Measurements from ENCODE around the gene SLC22A9.
"Not testable (repeated sequence)": the region's sequence is repeated elsewhere in the genome, so short reads cannot be mapped to it uniquely, and the experiment has no call there.

The SLC22A9 gene

DNA sequence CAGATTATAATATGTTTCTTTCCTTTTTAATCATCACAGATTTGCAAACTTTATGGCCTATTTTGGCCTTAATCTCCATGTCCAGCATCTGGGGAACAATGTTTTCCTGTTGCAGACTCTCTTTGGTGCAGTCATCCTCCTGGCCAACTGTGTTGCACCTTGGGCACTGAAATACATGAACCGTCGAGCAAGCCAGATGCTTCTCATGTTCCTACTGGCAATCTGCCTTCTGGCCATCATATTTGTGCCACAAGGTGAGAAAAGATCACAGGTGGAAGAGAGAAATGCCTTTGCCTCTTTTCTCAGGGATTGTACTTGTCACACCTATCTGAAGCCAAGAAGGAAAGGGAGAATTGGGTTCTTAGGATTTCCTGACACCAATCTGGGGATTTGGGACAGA, 36.9 kb downstream of the SLC22A9 start:
- TF ChIP-seq, protein P1, sequence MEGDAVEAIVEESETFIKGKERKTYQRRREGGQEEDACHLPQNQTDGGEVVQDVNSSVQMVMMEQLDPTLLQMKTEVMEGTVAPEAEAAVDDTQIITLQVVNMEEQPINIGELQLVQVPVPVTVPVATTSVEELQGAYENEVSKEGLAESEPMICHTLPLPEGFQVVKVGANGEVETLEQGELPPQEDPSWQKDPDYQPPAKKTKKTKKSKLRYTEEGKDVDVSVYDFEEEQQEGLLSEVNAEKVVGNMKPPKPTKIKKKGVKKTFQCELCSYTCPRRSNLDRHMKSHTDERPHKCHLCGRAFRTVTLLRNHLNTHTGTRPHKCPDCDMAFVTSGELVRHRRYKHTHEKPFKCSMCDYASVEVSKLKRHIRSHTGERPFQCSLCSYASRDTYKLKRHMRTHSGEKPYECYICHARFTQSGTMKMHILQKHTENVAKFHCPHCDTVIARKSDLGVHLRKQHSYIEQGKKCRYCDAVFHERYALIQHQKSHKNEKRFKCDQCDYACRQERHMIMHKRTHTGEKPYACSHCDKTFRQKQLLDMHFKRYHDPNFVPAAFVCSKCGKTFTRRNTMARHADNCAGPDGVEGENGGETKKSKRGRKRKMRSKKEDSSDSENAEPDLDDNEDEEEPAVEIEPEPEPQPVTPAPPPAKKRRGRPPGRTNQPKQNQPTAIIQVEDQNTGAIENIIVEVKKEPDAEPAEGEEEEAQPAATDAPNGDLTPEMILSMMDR (IDR thresholded peaks at IDR 0.05; ENCODE audit: extremely low read depth, missing control alignments), result no peak
- no peak for DNase-seq (ENCODE audit: low spot score)

DNA sequence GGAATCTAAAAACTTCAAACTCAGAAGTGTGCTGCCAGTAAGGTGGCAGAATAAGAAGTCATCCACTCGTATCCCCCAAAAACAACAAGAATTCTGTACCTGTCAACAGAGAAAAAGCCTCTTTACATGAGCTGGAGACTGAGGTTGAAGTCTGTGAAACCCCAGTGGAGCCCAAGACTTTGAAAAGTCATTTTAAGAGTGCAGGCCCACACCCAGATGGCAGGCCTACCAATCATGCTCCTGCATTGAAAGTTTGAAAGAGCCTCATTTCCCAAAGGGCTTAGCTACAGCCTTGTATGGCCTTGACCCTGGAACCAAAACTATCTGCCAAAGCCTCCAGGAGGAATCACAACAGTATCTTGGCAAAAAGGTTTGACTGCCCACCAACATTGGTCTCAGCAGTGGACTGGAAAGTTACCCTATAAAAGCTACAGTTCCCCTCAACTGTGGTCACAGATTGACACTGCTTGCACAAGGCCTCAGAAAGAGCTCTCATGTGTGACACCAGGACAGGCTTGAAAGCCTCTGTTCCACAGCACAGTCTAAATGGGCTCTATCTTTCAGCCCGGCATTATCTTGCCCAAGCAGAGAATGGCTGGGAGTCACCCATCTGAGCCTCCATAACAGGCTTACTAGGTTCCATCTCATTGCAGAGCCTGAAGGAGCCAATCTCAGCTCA, 47.7 kb downstream of the SLC22A9 start:
- no peak for DNase-seq (ENCODE audit: low spot score)
- TF ChIP-seq, protein P1 (IDR thresholded peaks at IDR 0.05; ENCODE audit: extremely low read depth, missing control alignments), result no peak

DNA sequence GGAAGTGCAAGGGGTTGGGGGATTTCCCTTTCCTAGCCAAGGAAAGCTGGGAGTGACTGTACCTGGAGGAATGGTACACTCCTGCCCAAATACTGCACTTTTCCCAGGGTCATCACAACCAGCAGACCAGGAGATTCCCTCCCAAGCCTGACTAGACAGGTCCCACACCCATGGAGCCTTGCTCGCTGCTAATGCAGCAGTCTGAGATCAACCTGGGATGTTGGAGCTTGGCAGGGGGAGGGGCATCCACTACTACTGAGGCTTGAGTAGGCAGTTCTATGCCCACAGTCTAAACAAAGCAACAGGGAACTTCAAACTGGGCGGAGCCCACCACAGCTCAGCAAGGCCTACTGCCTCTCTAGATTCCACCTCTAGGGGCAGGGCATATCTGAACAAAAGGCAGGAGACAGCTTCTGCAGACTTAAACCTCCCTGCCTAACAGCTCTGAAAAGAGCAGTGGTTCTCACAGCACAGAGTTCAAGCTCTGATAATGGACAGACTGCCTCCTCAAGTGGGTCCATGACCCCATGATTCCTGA, 58.5 kb downstream of the SLC22A9 start:
- no peak for DNase-seq (ENCODE audit: low spot score)
- TF ChIP-seq, protein P1 (IDR thresholded peaks at IDR 0.05; ENCODE audit: extremely low read depth, missing control alignments), result no peak

DNA sequence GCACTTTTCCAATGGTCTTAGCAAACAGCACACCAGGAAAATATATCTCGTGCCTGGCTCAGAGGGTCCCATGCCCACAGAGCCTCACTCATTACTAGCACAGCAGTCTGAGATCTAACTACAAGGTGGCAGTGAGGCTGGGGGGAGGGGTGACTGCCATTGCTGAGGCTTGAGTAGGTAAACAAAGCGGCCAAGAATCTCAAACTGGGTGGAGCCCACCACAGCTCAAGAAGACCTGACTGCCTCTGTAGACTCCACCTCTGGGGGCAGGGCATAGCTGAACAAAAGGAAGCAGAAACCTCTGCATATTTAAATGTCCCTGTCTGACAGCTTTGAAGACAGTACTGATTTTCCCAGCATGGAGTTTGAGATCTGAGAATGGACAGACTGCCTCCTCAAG, 61.1 kb downstream of the SLC22A9 start:
- not testable (repeated sequence) for DNase-seq (ENCODE audit: low spot score)

DNA sequence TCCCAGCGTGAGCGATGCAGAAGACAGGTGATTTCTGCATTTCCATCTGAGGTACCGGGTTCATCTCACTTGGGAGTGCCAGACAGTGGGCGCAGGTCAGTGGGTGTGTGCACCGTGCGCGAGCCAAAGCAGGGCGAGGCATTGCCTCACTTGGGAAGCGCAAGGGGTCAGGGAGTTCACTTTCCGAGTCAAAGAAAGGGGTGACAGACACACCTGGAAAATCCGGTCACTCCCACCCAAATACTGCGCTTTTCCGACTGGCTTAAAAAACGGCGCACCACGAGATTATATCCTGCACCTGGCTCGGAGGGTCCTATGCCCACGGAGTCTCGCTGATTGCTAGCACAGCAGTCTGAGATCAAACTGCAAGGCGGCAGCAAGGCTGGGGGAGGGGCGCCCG, 65.8 kb downstream of the SLC22A9 start:
- not testable (repeated sequence) for DNase-seq (ENCODE audit: low spot score)

DNA sequence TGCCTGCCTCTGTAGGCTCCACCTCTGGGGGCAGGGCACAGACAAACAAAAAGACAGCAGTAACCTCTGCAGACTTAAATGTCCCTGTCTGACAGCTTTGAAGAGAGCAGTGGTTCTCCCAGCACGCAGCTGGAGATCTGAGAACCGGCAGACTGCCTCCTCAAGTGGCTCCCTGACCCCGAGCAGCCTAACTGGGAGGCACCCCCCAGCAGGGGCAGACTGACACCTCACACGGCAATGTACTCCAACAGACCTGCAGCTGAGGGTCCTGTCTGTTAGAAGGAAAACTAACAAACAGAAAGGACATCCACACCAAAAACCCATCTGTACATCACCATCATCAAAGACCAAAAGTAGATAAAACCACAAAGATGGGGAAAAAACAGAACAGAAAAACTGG, 66.2 kb downstream of the SLC22A9 start:
- not testable (repeated sequence) for DNase-seq (ENCODE audit: low spot score)

DNA sequence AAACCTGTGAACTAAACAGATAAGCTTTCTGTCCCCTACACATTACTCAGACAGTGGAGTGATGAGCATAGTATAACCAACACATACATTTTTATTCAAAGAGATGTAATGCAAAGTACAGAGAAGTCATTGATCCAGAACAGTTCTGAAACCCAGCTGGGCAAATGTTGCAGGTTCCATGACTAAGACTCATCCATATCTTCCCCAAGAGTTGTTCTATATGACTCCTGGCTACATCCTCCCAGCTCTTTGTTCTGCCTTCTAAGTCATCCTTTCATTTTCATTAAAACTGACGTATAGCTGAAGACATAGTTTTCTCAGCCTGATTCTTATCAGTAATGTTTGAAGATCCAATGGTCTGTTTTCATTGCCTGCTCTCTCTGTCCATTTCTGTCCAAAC, 74.1 kb downstream of the SLC22A9 start:
- TF ChIP-seq, protein P1 (IDR thresholded peaks at IDR 0.05; ENCODE audit: extremely low read depth, missing control alignments), result no peak
- no peak for DNase-seq (ENCODE audit: low spot score)

DNA sequence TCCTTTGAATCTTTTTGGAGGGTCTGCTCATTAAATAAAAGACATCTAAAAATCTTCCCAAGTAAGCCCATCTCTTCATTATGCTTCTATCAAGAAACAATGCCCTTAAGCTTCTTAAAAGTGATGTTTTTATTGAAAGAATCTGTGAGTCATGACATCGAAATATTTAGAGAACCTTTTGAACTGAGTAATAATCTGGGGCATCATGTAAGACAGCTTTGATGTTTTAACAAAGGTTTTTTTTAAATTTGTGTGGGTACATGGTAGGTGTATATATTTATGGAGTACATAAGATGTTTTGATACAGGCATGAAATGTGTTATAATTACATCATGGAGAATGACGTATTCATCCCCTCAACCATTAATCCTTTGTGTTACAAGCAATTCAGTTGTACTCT, 74.6 kb downstream of the SLC22A9 start:
- TF ChIP-seq, protein P1 (IDR thresholded peaks at IDR 0.05; ENCODE audit: extremely low read depth, missing control alignments), result no peak
- no peak for DNase-seq (ENCODE audit: low spot score)

DNA sequence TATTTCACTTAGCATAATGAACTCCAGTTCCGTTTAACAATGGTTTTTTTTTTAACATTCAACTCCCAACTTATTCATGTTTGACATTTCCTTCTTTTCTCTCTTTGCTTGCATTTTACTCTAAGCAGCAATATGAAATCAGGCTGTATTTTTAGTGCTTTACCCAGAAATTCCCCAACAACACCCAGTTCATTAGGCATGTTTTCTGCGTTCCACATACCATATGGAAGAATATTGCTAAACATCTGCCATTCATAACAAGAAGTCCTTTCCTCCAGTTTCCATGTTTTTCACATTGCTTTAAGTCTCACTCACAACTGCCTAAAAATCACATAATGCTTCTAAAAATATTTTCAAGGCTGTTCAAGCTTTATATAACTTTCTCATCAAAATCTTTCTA, 75.5 kb downstream of the SLC22A9 start:
- no peak for DNase-seq (ENCODE audit: low spot score)
- TF ChIP-seq, protein P1 (IDR thresholded peaks at IDR 0.05; ENCODE audit: extremely low read depth, missing control alignments), result no peak
